Stimulated activated CD4-positive, alpha-beta T cell treated with anti-CD3 and anti-CD28 coated beads, TNF-alpha, amount 100 ng/mL, for 24 hours (primary cell): Measurements from ENCODE around the gene LIMS2.

ENCODE experiments used
- DNase-seq, 3 experiments: peaks; one replicate each; pipeline ENCODE4 v3.0.0-alpha.2; 2020; ENCODE audit warnings: low read depth in 3 of 3

Gene LIMS2

GRCh38 chr2:127701193-127701650 is 25.9 kb upstream of the LIMS2 start, which contains the start of gene SFT2D3:
Gene SFT2D3, plus strand, starts transcription at chr2:127701497. Its CDS starts 32 bp downstream, at chr2:127701529.
- peak; percentile 79 to 91 (median 81) for DNase-seq

GRCh38 chr2:127700527-127701192 is 25.3 kb upstream of the LIMS2 start:
- peak in 1 of 3 experiments; percentile 13 for DNase-seq

- no peak for DNase-seq
Measured at GRCh38 chr2:127698553-127699355, 23.4 kb upstream of the LIMS2 start.

- DNase-seq: no peak
Measured at GRCh38 chr2:127697482-127698180, 22.3 kb upstream of the LIMS2 start.

GRCh38 chr2:127695491-127696472 is 20.5 kb upstream of the LIMS2 start:
- peak in 1 of 3 experiments; percentile 55 for DNase-seq

GRCh38 chr2:127694986-127695385 is 19.7 kb upstream of the LIMS2 start:
- DNase-seq: no peak

GRCh38 chr2:127690696-127691095 is 15.4 kb upstream of the LIMS2 start:
- DNase-seq: no peak

- no peak for DNase-seq
Measured at GRCh38 chr2:127688405-127688804, 13.1 kb upstream of the LIMS2 start.

- DNase-seq: no peak
Measured at GRCh38 chr2:127685410-127686080, 10.2 kb upstream of the LIMS2 start.

- DNase-seq: no peak
Measured at GRCh38 chr2:127683757-127684156, 8.4 kb upstream of the LIMS2 start.

GRCh38 chr2:127683056-127683455 is 7.7 kb upstream of the LIMS2 start:
- DNase-seq: no peak

- no peak for DNase-seq
Measured at GRCh38 chr2:127681976-127682857, 6.9 kb upstream of the LIMS2 start.

- DNase-seq: no peak
Measured at GRCh38 chr2:127681288-127681804, 6.0 kb upstream of the LIMS2 start.

- DNase-seq: no peak
Measured at GRCh38 chr2:127680706-127681287, 5.5 kb upstream of the LIMS2 start.

GRCh38 chr2:127679680-127680361 is 4.5 kb upstream of the LIMS2 start:
- no peak for DNase-seq

GRCh38 chr2:127678991-127679390 is 3.7 kb upstream of the LIMS2 start:
- no peak for DNase-seq

GRCh38 chr2:127678531-127678930 is 3.2 kb upstream of the LIMS2 start:
- DNase-seq: no peak

GRCh38 chr2:127676906-127677305 is 1.6 kb upstream of the LIMS2 start:
- DNase-seq: no peak
